HepG2 (cell line): ENCODE results near the gene BRCA2. TPM values are rescaled to one million over a fixed set of nuclear protein-coding genes. Genes with fewer than 3 reads are reported as not detected.

Experiments
- ATAC-seq: fragments of 200-7000 bp; cut with Tn5 transposase; 3 replicates; pipeline ENCODE4 v1.9.1; 2020; ENCODE audit warnings: mild to moderate bottlenecking, moderate library complexity
- BruUV-seq: library from RNA; stranded (reverse); fragments of 400-500 nt; replicated peaks from 2 replicates; lab custom pipeline; 2021; lab: Mats Ljungman, UMichigan
- CTCF ChIA-PET: fragments of 300-600 bp; formaldehyde crosslinking; extraction: SDS; loops from one replicate; lab custom pipeline; 2021; ENCODE audit warnings: low total read pairs, inconsistent platforms, low intra/inter-chr PET ratio; lab: Yijun Ruan, JAX
- POLR2A ChIA-PET: fragments of 350-600 bp; sonication (Branson Sonifier 250); formaldehyde crosslinking; loops from one replicate; lab custom pipeline; 2020; ENCODE audit warnings: antibody characterized with exemption, inconsistent platforms; lab: Yijun Ruan, JAX
- DNase-seq: peaks from one replicate; pipeline ENCODE4 v3.0.0-alpha.2; 2015; ENCODE audit warnings: low spot score
- FAIRE-seq: peaks from 3 replicates; lab custom pipeline; 2011; peaks lifted over from hg19 to GRCh38; lab: Jason Lieb, UNC
- H2AFZ ChIP-seq: one replicate; pipeline ENCODE4 v1.6.1; 2011; ENCODE audit warnings: low read length, inconsistent platforms
- H3K27ac ChIP-seq: fragments of 300-600 bp; 3 replicates; pipeline ENCODE4 v1.8.0; 2011; ENCODE audit warnings: mixed run types, mild to moderate bottlenecking, mixed read lengths, low read length, inconsistent platforms; ENCODE audit not compliant: insufficient read depth; ENCODE audit errors: extremely low read length
- H3K27me3 ChIP-seq, 2 experiments: fragments of 200-600 bp in 1 of 2; 2 replicates in 1 of 2; 3 replicates in 1 of 2; pipeline versions ENCODE4 v1.6.0 to v1.8.0; 2011; ENCODE audit warnings: low read length in 2 of 2, mild to moderate bottlenecking in 2 of 2, moderate library complexity in 2 of 2, inconsistent platforms in 1 of 2; ENCODE audit not compliant: insufficient read depth in 2 of 2, control insufficient read depth in 1 of 2
- H3K36me3 ChIP-seq, 2 experiments: fragments of 200-600 bp in 1 of 2; replicated peaks in 1 of 2; 2 replicates in 1 of 2; 3 replicates in 1 of 2; pipeline versions ENCODE4 v1.5.1 to v1.8.0; 2011; ENCODE audit warnings: low read length in 2 of 2, inconsistent platforms in 1 of 2; ENCODE audit not compliant: insufficient read depth in 2 of 2, control insufficient read depth in 1 of 2
- H3K4me1 ChIP-seq: 2 replicates; pipeline ENCODE4 v1.5.1; 2012; ENCODE audit warnings: low read length, inconsistent platforms; ENCODE audit not compliant: insufficient read depth
- H3K4me2 ChIP-seq: 2 replicates; pipeline ENCODE4 v1.6.0; 2011; ENCODE audit warnings: low read depth, low read length, inconsistent platforms
- H3K4me3 ChIP-seq, 3 experiments: fragments of 200-600 bp in 1 of 3; sonication (generic), shearing (Covaris generic) in 1 of 3; replicated peaks in 1 of 3; 2 replicates each; pipeline ENCODE4 v1.5.1; 2011 to 2016; ENCODE audit warnings: low read length in 3 of 3, inconsistent platforms in 2 of 3, low read depth in 2 of 3, mild to moderate bottlenecking in 2 of 3, control low read depth in 1 of 3, mixed read lengths in 1 of 3; ENCODE audit not compliant: insufficient read depth in 1 of 3
- H3K79me2 ChIP-seq: one replicate; pipeline ENCODE4 v1.6.1; 2011; ENCODE audit warnings: low read length, inconsistent platforms; ENCODE audit not compliant: insufficient read depth
- H3K9ac ChIP-seq: 2 replicates; pipeline ENCODE4 v1.6.0; 2011; ENCODE audit warnings: mild to moderate bottlenecking, low read depth, low read length, inconsistent platforms; ENCODE audit not compliant: insufficient read depth
- H3K9me3 ChIP-seq: 2 replicates; pipeline ENCODE4 v1.5.1; 2012; ENCODE audit warnings: mild to moderate bottlenecking, low read length
- H4K20me1 ChIP-seq: 2 replicates; pipeline ENCODE4 v1.6.0; 2011; ENCODE audit warnings: inconsistent platforms, mild to moderate bottlenecking, low read length, moderate library complexity; ENCODE audit not compliant: insufficient read depth
- ARNTL ChIP-seq: sonication (generic); formaldehyde crosslinking; IDR thresholded peaks from 2 replicates; pipeline ENCODE4 v1.4.0; 2020; ENCODE audit warnings: mild to moderate bottlenecking, missing genetic modification reagents
- CTCF ChIP-seq: sonication (generic); formaldehyde crosslinking; IDR thresholded peaks from 2 replicates; pipeline ENCODE4 v1.5.0; 2020; ENCODE audit warnings: mild to moderate bottlenecking, missing genetic modification reagents, moderate library complexity
- GABPA ChIP-seq, 2 experiments: IDR thresholded peaks; 2 replicates each; pipeline ENCODE4 v1.6.1; 2011 to 2016; ENCODE audit warnings: low read depth in 2 of 2, low read length in 1 of 2, missing biosample characterization in 1 of 2, missing genetic modification characterization in 1 of 2
- GATAD1 ChIP-seq: IDR thresholded peaks from 2 replicates; pipeline ENCODE4 v1.6.1; 2016; ENCODE audit warnings: missing genetic modification reagents, missing compliant biosample characterization
- MYNN ChIP-seq: sonication (generic); formaldehyde crosslinking; IDR thresholded peaks from 2 replicates; pipeline ENCODE4 v1.4.0; 2020; ENCODE audit warnings: mild to moderate bottlenecking, low read depth, missing genetic modification reagents
- NFE2L2 ChIP-seq: fragments of 150-350 bp; IDR thresholded peaks from 2 replicates; pipeline ENCODE4 v1.6.1; 2014; ENCODE audit warnings: low read length
- NFYB ChIP-seq: sonication (generic); formaldehyde crosslinking; IDR thresholded peaks from 2 replicates; pipeline ENCODE4 v1.4.0; 2020; ENCODE audit warnings: missing genetic modification reagents
- PTBP1 ChIP-seq: fragments of 200-400 bp; formaldehyde crosslinking; IDR thresholded peaks from 2 replicates; pipeline ENCODE4 v1.6.1; 2018; ENCODE audit warnings: low read length, low read depth; ENCODE audit not compliant: poor library complexity, severe bottlenecking
- RAD21 ChIP-seq: fragments of 450-650 bp; formaldehyde crosslinking; IDR thresholded peaks from 2 replicates; pipeline ENCODE4 v1.5.0; 2020; ENCODE audit warnings: mild to moderate bottlenecking
- SMARCE1 ChIP-seq: fragments of 450-650 bp; IDR thresholded peaks from 2 replicates; pipeline ENCODE4 v1.6.1; 2017; ENCODE audit warnings: borderline replicate concordance
- SMC3 ChIP-seq: IDR thresholded peaks from 2 replicates; pipeline ENCODE4 v1.6.1; 2011; ENCODE audit warnings: low read length, improper control_type of control experiment
- STAG1 ChIP-seq: sonication (generic); formaldehyde crosslinking; IDR thresholded peaks from 2 replicates; pipeline ENCODE4 v1.4.0; 2020; ENCODE audit warnings: missing genetic modification reagents
- ZFX ChIP-seq: sonication (generic); formaldehyde crosslinking; IDR thresholded peaks from 2 replicates; pipeline ENCODE4 v1.4.0; 2020; ENCODE audit warnings: mild to moderate bottlenecking, low read depth, missing genetic modification reagents, moderate library complexity
- ZNF143 ChIP-seq: sonication (generic); formaldehyde crosslinking; IDR thresholded peaks from 2 replicates; pipeline ENCODE4 v1.4.0; 2020; ENCODE audit warnings: missing genetic modification reagents
- ZNF296 ChIP-seq: sonication (generic); formaldehyde crosslinking; conservative IDR thresholded peaks from 2 replicates; pipeline ENCODE4 v1.5.0; 2020; ENCODE audit warnings: mild to moderate bottlenecking, missing genetic modification reagents
- ZNF678 ChIP-seq: sonication (generic); formaldehyde crosslinking; IDR thresholded peaks from 2 replicates; pipeline ENCODE4 v1.4.0; 2020; ENCODE audit warnings: mild to moderate bottlenecking, missing genetic modification reagents
- WGBS: methylation state at CpG from one replicate; pipeline ENCODE4 v1.1.6; 2017; ENCODE audit warnings: low lambda C conversion rate; 5-methylcytosine and 5-hydroxymethylcytosine counted together
- in situ Hi-C: cut with HindIII; loops from 2 replicates; pipeline ENCODE4 v1.10.0; 2017; ENCODE audit warnings: low pct_unique_long_range_greater_than_20kb; ENCODE audit not compliant: extremely low pct_ligation_motif_present
- intact Hi-C: fragments of 100-400 bp; cut with micrococcal nuclease; formaldehyde crosslinking; loops from one replicate; pipeline ENCODE4 v1.10.0; 2022; ENCODE audit not compliant: unreplicated experiment
- polyA plus RNA-seq, 8 experiments: library from polyadenylated mRNA; depleted of rRNA in 3 of 8; stranded (reverse) in 7 of 8; unstranded in 1 of 8; fragments of >200 nt; fragmentation: Illumina TruSeq in 4 of 8; extraction: Trizol in 4 of 8; gene quantifications; 2 replicates each; pipeline versions ENCODE4 v1.2.1 to v1.2.3, GENCODE V29; 2011 to 2016; ENCODE audit warnings: low read depth in 4 of 8, missing spikeins in 1 of 8, mixed read lengths in 1 of 8; ENCODE audit not compliant: insufficient read depth in 1 of 8
- total RNA-seq, 5 experiments: library from RNA; depleted of rRNA; stranded (reverse); fragments of >200 nt; fragmentation: Illumina TruSeq; extraction: Trizol; gene quantifications; 2 replicates each; pipeline ENCODE4 v1.2.3, GENCODE V29; 2016; ENCODE audit warnings: low read depth in 1 of 5
- TF ChIP-seq, protein P1 (sequence below): IDR thresholded peaks from 2 replicates; pipeline ENCODE4 v1.6.1; 2018; ENCODE audit warnings: missing genetic modification reagents, mild to moderate bottlenecking, missing compliant biosample characterization
- TF ChIP-seq, protein P2 (sequence below): sonication (generic); formaldehyde crosslinking; IDR thresholded peaks from 2 replicates; pipeline ENCODE4 v1.4.0; 2020; ENCODE audit warnings: low read depth, mild to moderate bottlenecking, missing genetic modification reagents

The BRCA2 gene
- total and polyA plus RNA-seq, 2 of the 13 experiments (the other 11 are each of a cell fraction or from before 2014, with no cell fraction given): 3.1 to 24.6 TPM

DNA sequence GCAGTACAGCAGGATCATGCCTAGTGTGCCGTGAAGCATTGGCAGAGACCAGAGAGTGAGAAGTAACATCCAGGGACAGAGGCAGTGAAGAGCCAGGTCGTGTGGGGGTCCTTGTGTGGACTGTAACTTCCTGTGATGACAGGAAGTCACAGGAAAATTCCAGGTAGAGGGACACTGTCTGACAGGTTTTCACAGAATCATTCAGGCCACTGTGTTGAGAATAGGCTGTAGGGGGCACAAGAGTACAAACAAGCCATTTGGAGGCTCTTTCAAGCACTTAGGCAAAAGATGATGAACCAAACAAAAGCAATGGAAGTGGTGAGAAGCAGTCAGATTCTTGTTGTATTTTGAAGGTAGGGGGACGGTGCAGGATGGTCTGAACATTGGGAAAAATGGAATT is 66.2 kb downstream of the BRCA2 start:
- ATAC-seq: peak; percentile 89
- no peaks in the 10 kb centered on the region for H4K20me1 ChIP-seq
- ChIA-PET POLR2A (no interaction called here), CTCF (interaction anchor here (0.7 to 1.4 kb wide), 2 partner anchors 61 to 258 kb away, joined by 4 to 7 read pairs; no protein-coding TSS in a partner anchor)
- no peaks in the 10 kb centered on the region for H3K27me3 ChIP-seq
- no peaks in the 10 kb centered on the region for H3K9me3 ChIP-seq
- 75% methylated on average over 3 of the region's 3 CpGs for WGBS
- no peaks in the 10 kb centered on the region for H3K79me2 ChIP-seq
- TF ChIP-seq ZFX (0 out of 2 replicates have a peak, but pooled peaks have one; percentile 20), NFYB (CRISPR knock-in tag) (no peak), ARNTL (CRISPR knock-in tag) (no peak), RAD21 (CRISPR knock-in tag) (peak; percentile 53; the same call in 1 of the 2 replicates), ZNF143 (CRISPR knock-in tag) (no peak), MYNN (CRISPR knock-in tag) (no peak), PTBP1 (no peak), ZNF678 (CRISPR knock-in tag) (0 out of 2 replicates have a peak, but pooled peaks have one; percentile 40), SMARCE1 (no peak), STAG1 (peak; percentile 87), GABPA (IDR thresholded peaks at IDR 0.05; ENCODE audit: low read depth, low read length) (peak; percentile 29; the same call in 1 of the 2 replicates), GABPA (CRISPR knock-in tag; IDR thresholded peaks at IDR 0.05; ENCODE audit: low read depth) (peak; percentile 75), NFE2L2 (no peak), SMC3 (peak; percentile 82), CTCF (CRISPR knock-in tag) (peak; percentile 81), GATAD1 (CRISPR knock-in tag) (peak; percentile 57; the same call in 1 of the 2 replicates), ZNF296 (CRISPR knock-in tag) (no peak)
- TF ChIP-seq, protein P1, sequence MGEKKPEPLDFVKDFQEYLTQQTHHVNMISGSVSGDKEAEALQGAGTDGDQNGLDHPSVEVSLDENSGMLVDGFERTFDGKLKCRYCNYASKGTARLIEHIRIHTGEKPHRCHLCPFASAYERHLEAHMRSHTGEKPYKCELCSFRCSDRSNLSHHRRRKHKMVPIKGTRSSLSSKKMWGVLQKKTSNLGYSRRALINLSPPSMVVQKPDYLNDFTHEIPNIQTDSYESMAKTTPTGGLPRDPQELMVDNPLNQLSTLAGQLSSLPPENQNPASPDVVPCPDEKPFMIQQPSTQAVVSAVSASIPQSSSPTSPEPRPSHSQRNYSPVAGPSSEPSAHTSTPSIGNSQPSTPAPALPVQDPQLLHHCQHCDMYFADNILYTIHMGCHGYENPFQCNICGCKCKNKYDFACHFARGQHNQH: peak; percentile 99
- TF ChIP-seq, protein P2, sequence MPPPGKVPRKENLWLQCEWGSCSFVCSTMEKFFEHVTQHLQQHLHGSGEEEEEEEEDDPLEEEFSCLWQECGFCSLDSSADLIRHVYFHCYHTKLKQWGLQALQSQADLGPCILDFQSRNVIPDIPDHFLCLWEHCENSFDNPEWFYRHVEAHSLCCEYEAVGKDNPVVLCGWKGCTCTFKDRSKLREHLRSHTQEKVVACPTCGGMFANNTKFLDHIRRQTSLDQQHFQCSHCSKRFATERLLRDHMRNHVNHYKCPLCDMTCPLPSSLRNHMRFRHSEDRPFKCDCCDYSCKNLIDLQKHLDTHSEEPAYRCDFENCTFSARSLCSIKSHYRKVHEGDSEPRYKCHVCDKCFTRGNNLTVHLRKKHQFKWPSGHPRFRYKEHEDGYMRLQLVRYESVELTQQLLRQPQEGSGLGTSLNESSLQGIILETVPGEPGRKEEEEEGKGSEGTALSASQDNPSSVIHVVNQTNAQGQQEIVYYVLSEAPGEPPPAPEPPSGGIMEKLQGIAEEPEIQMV (CRISPR knock-in tag): no peak
- peak; percentile 39 for FAIRE-seq
- H3K27ac ChIP-seq: no peak overlapping the region
- H3K4me2 ChIP-seq: no peak overlapping the region
- in situ Hi-C loops: no loop called here
- no TSS peak for BruUV-seq
- H3K9ac ChIP-seq: no peak overlapping the region
- no peak overlapping the region for H3K4me3 ChIP-seq
- DNase-seq: peak; percentile 49
- peaks cover 6 to 47% of the 10 kb centered on the region in 2 experiments for H3K36me3 ChIP-seq
- no peaks in the 10 kb centered on the region for H3K4me1 ChIP-seq
- no peak overlapping the region for H2AFZ ChIP-seq
- intact Hi-C loops: loop anchor here (1.0 to 2.0 kb wide), 2 partner anchors 62 to 157 kb away; partner anchors contain the start of gene N4BP2L2
